ENCODE data around the gene HPCAL1.

Gene HPCAL1

DNA sequence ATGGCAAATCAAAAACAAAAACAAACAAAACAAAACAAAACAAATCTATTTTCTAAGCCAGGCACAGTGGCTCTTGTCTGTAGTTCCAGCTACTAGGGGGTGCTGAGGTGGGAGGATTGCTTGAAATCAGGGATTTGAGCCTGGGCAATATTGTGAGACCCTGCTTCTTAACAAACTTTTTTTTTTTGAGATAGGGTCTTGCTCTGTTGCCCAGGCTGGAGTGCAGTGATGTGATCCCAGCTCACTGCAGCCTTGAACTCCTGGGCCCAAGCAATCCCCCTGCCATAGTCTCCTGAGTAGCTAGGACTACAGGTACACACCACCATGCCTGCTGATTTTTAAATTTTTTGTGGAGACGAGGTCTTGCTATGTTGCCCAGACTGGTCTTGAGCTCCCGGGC lies 6.2 kb downstream of the HPCAL1 start:
- DNase-seq (ENCODE audit: low read depth in 2 of 2): no peak
- no peak overlapping the region for H3K4me3 ChIP-seq (replicated peaks in 1 of 2; ENCODE audit: low read depth in 2 of 2, low read length in 2 of 2)
- TF ChIP-seq, protein P1, sequence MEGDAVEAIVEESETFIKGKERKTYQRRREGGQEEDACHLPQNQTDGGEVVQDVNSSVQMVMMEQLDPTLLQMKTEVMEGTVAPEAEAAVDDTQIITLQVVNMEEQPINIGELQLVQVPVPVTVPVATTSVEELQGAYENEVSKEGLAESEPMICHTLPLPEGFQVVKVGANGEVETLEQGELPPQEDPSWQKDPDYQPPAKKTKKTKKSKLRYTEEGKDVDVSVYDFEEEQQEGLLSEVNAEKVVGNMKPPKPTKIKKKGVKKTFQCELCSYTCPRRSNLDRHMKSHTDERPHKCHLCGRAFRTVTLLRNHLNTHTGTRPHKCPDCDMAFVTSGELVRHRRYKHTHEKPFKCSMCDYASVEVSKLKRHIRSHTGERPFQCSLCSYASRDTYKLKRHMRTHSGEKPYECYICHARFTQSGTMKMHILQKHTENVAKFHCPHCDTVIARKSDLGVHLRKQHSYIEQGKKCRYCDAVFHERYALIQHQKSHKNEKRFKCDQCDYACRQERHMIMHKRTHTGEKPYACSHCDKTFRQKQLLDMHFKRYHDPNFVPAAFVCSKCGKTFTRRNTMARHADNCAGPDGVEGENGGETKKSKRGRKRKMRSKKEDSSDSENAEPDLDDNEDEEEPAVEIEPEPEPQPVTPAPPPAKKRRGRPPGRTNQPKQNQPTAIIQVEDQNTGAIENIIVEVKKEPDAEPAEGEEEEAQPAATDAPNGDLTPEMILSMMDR (IDR thresholded peaks at IDR 0.05; ENCODE audit: low read depth, low read length): no peak

DNA sequence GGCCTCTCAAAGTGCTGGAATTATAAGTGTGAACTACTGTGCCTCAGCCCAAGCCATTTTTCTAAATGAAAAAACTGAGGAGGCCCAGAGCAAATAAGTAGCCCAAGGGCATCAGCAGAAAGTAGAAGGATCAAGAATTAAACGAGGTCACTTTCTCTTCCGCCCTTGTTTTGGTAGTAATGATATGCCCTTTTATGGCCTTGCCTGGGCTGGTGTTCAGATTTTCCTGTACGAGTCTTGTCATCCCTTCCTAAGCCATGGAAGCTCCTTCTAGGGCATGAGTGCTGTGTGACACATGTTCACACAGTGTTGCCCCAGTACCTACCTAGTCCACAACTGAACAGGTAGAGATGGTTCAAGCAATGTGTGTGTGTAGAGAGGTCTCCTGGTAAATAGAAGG lies 6.6 kb downstream of the HPCAL1 start:
- DNase-seq (ENCODE audit: low read depth in 2 of 2): no peak
- H3K4me3 ChIP-seq (replicated peaks in 1 of 2; ENCODE audit: low read depth in 2 of 2, low read length in 2 of 2): no peak overlapping the region
- TF ChIP-seq, protein P1 (IDR thresholded peaks at IDR 0.05; ENCODE audit: low read depth, low read length): no peak

DNA sequence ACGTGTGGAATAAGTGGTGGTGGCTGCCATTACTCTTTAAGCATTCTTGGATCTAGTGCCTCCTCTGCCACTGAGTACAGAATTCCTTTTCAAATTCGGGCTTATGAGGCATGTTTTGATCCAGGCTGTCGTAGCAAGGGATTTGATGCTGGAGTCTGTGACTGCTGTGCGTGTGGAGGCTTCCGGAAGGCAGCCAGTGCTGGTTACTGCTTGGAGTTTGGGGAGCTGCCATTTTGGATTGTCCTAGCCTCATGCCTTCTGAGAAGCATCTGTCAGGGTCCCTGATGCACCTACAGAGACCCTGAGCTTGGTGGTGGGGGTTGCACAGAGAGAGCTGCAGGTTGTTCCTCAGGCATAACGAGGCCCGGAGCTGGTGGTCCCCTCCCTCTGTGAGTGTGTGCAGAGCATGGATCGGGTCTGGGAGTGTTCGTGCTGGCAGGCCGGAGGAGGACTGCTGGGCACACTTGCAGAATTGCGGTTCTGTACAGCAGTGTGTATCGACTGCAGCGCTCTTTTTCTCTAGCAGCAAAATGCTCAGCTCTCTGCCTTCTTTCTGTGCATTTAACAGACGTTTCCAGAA lies 7.7 kb downstream of the HPCAL1 start:
- TF ChIP-seq, protein P1 (IDR thresholded peaks at IDR 0.05; ENCODE audit: low read depth, low read length): no peak
- H3K4me3 ChIP-seq (replicated peaks in 1 of 2; ENCODE audit: low read depth in 2 of 2, low read length in 2 of 2): no peak overlapping the region

DNA sequence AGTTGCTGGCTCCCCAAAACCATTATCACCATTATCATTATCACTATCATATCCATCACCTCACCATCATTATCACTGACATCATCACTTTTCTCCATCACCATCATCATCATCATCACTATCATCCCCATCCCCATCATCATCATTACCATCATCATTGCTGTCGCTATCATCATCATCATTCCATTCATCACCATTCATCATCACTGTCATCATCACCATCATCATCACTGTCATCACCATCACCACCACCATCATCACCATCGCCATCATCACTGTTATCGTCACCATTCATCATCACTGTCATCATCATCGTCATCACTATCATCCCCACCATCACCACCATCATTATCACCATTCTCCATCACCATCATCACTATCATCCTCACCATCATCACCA lies 9.0 kb downstream of the HPCAL1 start:
- DNase-seq (ENCODE audit: low read depth in 2 of 2): no peak
- TF ChIP-seq, protein P1 (IDR thresholded peaks at IDR 0.05; ENCODE audit: low read depth, low read length): no peak
- H3K4me3 ChIP-seq (replicated peaks in 1 of 2; ENCODE audit: low read depth in 2 of 2, low read length in 2 of 2): no peak overlapping the region

More for the DNA sequence above, 7.7 kb downstream of the HPCAL1 start:
- no peak for DNase-seq (ENCODE audit: low read depth in 2 of 2)

DNA sequence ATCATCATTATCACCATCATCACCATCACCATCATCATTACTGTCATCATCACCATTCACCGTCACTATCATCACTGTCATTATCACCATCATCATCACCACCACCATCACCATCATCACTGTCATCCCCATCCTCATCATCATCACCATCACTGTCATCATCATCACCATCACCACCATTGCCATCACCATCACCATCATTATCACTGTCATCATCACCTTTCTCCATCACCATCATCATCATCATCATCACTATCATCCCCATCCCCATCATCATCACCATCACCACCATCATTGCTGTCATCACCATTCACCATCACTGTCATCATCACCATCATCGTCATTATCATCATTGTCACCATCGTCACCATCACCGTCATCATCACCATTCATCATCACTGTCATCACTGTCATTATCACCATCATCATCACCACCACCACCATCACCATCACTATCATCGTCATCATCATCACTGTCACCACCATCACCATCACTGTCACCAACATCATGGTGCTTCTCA lies 9.8 kb downstream of the HPCAL1 start:
- H3K4me3 ChIP-seq (replicated peaks in 1 of 2; ENCODE audit: low read depth in 2 of 2, low read length in 2 of 2): no peak overlapping the region
- TF ChIP-seq, protein P1 (IDR thresholded peaks at IDR 0.05; ENCODE audit: low read depth, low read length): no peak
- no peak for DNase-seq (ENCODE audit: low read depth in 2 of 2)

DNA sequence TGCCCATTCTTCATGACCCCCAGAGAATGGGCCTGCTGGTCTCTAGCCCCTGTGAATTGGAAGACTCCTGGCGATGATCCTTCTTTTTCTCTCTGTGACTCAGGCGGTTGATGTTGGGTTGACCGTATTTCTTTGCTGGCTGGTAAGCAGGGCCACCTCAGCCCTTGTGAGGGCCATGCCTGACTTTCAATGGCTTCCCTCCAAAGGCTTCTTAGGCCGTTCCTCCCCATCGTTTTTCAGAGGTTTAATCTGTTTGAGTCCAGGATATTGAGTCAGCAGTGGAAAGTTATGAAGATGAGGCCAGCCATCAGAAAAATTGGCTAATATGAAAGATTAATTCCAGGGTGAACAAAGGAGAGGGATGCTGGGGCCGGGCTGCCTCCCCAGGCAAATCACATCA lies 13.6 kb downstream of the HPCAL1 start:
- no peak overlapping the region for H3K4me3 ChIP-seq (replicated peaks in 1 of 2; ENCODE audit: low read depth in 2 of 2, low read length in 2 of 2)
- DNase-seq (ENCODE audit: low read depth in 2 of 2): peak in 1 of 2 donors; percentile 51
- TF ChIP-seq, protein P1 (IDR thresholded peaks at IDR 0.05; ENCODE audit: low read depth, low read length): no peak

DNA sequence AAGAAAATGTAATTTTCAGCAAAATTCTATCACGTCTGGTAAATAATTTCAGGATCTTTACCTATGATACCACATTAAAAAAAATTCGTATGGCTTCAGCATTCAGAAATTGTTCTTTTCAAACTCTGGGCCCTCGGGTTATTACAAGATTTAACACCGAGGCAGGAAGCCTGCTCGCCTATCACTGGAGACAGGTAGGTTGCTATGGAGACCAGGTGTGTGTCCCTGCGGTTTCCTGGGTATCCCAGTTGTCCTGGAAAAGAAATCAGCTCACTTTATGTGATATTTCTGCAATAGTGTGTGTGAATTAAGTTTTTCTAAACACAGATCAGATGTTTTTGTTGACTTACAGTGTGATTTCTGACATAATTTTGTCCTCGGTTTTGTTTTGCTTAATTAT lies 14.2 kb downstream of the HPCAL1 start:
- TF ChIP-seq, protein P1 (IDR thresholded peaks at IDR 0.05; ENCODE audit: low read depth, low read length): no peak
- H3K4me3 ChIP-seq (replicated peaks in 1 of 2; ENCODE audit: low read depth in 2 of 2, low read length in 2 of 2): no peak overlapping the region
- DNase-seq (ENCODE audit: low read depth in 2 of 2): no peak
